T-helper 2 cell (primary cell): Measurements from ENCODE around the gene LGI4.
"Not testable (repeated sequence)": the region's sequence is repeated elsewhere in the genome, so short reads cannot be mapped to it uniquely, and the experiment has no call there.

Experiments
- DNase-seq, 5 experiments: peaks; one replicate each; pipeline versions ENCODE4 v3.0.0 to v3.0.0-alpha.2; 2012 to 2022

The LGI4 gene

DNA sequence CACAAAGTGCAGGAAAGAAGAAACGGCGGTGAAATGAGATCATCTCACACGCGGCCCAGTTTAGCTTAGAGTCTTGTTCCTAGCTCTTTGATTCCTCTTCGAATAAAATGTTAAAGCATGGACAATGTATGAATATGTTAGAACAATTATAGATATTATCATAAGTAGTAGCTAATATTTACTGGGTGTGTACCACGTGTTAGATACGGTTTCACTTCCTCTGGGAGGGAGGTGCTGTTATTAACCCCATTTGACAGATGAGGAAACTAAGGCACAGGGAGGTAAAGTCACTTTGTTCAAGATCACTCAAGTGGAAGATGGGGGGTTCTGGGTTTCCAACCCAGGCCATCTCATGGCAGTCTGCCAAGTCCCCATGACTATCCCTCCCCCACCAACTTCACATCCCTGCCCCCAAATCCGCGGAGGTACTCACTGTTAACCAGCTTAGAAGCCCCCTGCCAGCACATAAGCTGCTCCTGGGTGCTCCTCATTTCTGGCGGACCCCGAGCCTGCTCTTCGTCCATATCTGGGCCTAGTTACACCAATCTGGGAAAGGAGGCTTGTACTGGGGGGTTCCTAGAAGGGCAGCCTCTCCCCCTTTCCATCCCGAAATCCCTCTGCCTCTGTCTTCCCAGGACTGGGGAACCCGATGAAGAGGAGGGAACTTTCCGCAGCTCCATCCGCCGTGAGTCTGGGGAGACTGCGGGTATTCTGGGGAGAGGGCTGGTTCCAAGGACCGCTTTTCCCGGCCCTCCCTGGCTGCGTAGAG is 7.2 kb upstream of the LGI4 start:
- DNase-seq: peak in 1 of 5 experiments; percentile 34

DNA sequence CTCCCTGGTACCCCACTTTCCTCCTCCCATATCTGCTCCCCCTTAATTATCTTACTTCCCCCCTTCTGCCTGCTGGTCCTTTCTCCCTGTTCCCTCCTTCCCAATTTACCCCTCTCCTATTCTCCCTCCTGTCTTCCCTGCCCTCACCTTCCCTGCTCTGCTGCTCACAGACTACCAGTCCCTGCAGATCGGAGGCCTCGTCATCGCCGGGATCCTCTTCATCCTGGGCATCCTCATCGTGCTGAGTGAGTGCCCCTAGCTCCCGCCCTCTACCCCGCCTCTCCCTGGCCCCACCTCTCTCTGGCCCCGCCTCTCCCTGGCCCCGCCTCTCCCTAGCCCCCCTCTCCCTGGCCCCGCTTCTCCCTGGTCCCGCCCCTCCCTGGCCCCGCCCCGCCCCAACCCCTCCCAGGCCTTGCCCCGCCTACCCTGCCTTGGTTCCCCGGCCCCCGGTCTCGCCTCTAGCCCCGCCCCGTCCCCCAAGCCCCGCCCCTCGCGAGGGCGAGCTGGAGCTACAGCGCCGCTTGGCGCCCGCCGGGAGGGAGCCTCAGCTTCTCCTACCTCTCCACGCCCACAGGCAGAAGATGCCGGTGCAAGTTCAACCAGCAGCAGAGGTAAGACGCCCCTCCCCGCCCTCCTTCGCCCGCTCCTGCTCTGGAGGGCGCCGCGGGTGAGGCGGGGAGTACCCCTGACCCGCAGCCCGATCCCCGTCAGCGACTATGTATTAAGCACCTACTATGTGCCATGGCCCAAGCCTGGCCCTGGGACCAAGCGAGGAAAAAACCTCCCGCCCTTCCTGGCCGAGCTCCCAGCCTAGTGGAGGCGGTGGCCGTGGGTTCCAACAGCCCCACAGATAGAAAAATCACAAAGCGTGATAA is 6.3 kb upstream of the LGI4 start:
- DNase-seq: peak; percentile 88 to 97 (median 96)

DNA sequence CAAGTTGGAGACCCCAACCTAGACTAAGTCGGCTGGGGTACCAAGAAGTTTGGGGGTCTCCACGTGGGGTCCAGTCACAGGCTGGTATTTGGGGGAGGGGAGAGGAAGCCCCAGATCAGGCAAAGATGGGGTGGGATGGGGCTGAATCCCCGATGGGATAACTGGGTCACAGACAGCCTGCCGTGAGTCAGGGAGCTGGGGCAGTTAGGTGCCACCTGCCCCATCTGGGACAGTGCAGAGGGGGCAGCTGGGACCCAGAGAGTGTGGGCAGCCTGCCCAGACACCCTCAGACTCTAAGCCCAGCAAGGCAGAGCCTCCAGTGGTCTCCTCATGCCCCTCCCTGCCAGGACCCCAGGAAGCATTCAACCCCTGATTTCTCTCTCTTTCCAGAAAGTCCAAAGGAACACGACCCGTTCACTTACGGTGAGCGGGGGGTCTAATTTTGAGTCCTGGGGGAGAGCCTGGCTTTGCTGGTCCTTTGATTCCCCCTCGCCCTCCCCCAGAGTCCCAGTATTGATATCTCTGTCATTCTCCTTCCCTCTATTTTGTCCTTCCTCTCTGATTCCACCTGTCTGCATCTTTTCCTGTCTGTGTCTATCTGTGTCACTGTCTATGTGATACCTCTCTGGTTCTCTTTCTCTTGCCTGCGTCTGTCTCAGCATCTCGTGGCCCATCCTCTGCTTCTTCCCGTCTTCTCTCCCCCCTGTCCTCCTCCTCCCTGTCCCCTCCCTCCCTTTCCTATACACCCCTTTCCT is 5.5 kb upstream of the LGI4 start:
- no peak for DNase-seq

DNA sequence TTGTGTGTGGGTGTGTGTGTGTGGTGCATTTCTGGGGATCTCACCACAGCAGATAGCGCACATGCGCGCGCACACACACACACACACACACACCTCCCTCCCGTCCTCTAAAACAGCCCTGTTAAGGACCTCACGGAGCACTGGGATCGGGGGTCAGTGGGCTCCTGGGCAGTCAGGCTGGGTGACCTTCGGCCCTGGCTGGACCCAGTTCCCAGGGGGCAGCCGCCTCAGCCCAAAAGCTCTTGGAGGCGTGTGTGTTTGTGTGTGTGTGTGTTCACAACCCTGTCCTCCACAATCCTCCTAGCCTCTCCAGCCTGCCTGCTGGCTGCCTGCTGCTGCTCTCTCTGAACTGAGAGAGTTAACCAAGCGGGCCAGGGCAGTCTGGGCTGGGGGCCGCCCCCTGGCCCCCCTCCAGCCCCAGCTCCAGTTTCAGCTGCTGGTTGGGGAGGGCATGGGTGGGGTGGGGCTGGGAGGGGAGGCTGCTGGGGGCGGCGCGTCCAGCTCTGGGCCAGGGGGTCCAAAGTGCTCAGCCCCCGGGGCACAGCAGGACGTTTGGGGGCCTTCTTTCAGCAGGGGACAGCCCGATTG is 3.5 kb upstream of the LGI4 start, which contains the start of gene FXYD1:
TSS of gene FXYD1 (plus strand) at position 520 of the 588 bp plus-strand sequence. CDS start 1,256 bp downstream, outside the sequence.
- DNase-seq: no peak

DNA sequence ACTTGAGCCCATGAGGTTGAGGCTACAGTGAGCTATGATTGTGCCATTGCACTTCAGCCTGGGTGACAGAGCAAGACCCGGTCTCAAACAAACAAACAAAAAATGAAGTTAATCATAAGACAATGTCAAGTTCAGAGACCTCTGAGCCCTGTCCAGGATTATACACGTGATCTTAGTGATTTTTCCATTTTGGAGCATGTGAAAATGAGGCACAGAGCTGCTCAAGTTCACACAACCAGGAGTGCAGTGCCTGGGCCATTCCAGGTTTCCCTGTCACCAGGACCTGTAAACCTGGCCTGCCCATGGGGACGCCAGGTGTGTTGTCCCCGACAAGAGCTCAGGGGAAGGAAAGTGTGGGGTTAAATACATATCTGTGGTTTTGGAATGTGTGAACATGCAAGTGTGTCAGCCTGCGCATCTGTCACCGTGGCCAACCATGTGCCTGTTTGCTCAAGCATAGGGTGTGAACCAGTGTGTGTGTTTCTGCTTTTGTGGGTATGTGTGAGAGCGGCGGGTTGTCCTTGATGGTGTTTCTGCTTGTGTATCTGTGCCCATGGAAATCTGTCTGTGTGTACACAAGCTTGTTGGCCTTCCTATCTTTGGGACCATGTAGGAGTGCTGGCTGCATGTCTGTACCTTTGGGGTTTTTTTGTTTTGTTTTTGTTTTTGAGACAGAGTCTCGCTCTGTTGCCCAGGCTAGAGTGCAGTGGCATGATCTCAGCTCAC is 2.3 kb upstream of the LGI4 start:
- DNase-seq: no peak

DNA sequence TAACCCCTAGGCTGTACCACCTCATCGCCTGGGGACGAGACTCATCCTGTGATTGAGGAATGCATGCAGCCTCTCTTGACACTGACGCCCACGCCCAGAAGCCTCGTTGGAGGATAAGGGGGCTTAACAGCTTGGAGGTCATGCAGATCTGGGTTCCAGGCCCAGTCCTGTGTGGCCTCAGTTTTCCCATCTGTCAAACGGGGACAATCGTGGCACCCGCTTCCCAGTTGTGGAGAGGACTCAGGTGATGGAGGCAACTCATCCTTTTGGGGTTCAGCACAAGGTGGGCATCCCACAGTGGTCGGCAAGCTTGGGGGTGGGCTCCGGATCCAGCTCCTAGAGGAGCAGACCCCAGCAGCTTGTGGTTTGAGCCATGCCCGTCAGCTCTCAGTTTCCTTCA is 1.4 kb upstream of the LGI4 start:
- no peak for DNase-seq

DNA sequence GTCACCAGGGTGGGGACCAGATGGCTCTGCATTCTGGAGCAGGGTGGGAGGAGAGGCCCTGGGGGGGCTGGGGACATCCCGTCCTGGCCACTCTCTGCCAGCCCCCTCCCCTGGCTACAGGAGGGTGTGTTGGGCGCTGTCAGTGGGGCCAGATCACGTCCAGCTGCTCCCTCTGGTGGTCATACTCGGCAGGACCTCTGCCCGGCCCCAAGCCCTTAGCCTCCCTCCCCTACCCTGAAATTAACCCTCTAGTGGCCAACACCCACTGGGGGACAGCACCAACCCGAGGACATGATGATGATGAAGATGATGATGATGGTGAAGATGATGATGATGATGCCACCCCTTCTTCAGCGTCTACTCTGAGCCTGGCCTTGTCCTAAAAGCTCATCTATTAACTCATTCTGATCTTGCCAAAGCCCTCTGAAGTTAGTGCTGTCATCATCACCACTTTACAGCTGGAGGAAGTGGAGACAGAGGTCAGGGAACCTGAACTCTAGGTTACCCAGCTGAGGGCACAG is 590 bp upstream of the LGI4 start:
- peak; percentile 19 to 68 (median 44) for DNase-seq

DNA sequence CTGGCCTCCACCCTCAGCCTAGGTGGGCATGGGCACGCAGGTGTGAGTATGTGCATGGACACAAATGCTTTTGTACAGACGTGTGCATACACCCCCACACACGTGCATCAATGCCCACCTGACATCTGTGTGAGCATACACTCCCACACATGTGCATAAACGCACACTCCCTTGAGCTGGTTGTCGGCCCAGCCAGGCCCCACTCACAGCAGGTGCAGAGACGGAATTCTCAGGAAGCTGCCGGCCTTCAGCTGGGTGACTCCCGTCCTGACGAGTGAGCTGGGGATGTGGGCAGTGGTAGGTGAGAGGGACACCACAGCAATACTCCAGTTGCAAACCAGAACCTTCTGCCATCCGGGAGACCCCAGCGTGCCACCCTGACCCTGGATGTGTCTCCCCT is 1.0 kb downstream of the LGI4 start:
- DNase-seq: no peak

DNA sequence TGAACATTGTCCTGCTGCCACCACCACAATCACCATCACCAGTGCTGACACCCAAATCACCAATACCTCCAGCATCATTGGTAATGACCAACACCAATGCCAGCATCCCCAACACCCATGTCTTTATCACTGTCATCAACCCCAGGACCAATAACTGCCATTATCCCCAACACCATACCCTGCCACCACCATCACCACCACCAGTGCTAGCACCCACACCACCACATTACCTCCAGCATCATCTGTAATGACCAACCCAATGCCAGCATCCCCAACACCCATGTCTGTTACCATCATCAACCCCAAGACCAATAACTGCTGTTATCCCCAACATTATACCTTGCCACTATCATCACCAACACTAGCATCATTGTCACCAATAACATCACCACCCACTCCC is 2.6 kb downstream of the LGI4 start:
- DNase-seq: no peak

DNA sequence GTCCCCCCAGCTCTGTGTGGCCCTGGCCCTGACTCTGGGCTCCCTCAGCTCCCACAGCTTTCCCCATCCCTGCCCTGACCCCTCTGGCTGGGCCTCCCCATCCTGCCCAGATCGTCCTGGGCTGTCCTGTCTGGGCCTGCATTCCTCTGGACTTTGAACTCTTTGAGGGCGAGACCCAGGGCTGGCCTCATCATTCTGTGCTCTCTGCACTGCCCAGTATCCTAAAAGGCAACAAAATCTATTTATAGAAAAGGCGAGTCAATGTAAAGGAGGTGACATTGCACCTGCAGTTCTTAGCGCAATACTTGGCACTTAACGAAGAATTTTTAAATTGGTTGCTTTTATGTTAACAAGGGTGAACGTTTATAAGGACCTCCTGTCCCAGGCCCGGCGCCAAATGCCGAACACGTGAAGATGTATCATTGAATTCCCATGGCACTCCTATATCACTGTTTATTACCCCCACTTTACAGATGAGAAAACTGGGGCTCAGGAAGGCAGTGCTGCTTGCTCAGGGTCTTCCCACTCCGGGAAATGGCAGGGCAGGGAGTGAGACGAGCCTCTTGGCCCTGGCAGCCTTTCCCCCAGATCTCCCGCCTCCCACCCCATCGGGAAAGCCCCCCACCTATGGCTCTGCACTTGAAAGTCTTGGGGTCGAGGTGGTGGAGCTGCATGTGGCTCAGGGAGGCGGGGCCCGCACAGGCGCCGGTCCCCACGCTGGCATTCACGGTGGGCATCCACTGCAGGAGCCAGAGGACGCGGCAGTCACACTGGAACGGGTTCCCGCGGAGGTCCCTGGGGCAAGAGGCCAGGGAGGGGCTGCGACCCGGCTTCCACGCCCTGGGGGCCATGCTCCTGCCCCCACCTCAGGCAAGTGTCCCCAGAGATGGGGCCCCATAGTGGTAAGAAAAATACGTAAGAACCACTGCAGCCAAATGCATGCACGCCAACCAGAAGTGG is 3.8 kb downstream of the LGI4 start:
- no peak for DNase-seq

DNA sequence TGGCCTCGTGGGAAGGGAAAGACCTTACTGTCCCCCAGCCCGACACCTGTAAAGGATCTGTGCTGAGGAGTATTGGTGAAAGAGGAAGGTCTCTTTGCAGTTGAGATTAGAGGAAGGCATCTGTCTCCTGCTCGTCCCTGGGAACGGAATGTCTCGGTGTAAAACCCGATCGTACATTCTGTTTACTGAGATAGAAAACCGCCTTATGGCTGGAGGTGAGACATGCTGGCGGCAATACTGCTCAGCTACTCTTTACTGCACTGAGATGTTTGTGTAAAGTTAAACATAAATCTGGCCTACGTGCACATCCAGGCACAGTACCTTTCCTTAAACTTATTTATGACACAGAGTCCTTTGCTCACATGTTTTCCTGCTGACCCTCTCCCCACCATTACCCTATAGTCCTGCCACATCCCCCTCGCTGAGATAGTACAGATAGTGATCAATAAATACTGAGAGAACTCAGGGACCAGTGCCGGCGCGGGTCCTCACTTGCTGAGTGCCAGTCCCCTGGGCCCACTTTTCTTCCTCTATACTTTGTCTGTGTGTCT is 5.1 kb downstream of the LGI4 start:
- DNase-seq: not testable (repeated sequence)

DNA sequence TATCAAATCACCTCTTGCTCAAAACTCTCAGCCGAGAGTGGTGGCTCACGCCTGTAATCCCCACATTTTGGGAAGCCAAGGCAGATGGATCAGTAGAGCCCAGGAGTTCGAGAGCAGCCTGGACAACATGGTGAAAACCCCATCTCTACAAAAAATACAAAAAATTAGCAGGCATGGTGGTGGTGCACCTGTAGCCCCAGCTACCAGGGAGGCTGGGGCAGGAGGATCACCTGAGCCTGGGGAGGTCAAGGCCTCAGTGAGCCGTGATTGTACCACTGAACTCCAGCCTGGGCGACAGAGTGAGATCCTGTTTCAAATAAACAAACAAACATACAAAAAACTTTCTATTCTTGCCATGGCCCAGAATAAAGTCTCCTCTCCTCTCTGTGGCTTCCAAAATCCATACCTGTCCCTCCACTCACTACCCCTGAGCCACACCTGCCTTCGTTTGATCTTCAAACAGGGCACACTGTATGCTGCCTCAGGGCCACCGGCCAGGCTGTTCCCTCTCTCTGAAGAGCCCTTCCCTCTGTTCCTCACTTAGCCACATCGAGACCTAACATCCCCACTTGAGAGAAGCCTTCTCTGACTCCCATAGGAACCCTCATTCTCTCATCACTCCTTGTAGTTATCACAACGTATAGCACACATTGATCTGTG is 6.3 kb downstream of the LGI4 start:
- no peak for DNase-seq

DNA sequence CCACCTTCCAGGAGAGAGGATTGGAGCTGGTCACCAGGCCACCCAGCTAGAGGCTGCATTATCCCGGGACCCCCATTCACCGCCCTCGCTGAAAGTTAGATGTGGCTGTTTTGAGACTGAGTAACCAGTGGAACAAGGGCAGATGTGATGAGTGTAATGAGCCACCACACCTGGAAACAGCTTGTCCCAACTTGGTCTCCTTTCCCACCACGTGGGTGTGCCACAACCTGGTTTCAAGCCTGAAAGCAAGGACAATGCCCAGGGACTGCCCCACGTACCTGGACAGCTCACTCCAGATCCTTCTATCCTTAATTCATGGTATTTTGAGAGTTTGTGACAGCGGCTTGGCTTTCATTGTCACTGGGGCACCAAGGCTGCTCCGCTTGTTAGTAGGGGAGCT is 7.0 kb downstream of the LGI4 start:
- no peak for DNase-seq

DNA sequence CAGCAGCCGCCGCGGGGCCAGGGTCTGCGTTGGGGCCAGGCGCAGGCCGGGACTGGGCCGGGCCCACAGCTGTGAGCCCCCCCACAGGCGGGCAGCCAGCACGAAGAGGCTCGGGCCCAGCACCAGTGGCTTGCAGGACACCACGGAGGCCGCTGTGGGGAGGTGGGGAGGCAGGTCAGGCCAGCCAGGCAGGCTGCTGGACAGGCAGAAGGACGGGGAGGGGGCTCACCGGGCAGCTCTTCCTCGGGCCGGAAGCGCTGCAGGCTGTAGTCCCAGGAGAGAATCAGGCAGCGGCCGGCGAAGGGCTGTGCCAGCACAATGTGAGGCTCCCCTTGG is 8.3 kb downstream of the LGI4 start:
- no peak for DNase-seq

DNA sequence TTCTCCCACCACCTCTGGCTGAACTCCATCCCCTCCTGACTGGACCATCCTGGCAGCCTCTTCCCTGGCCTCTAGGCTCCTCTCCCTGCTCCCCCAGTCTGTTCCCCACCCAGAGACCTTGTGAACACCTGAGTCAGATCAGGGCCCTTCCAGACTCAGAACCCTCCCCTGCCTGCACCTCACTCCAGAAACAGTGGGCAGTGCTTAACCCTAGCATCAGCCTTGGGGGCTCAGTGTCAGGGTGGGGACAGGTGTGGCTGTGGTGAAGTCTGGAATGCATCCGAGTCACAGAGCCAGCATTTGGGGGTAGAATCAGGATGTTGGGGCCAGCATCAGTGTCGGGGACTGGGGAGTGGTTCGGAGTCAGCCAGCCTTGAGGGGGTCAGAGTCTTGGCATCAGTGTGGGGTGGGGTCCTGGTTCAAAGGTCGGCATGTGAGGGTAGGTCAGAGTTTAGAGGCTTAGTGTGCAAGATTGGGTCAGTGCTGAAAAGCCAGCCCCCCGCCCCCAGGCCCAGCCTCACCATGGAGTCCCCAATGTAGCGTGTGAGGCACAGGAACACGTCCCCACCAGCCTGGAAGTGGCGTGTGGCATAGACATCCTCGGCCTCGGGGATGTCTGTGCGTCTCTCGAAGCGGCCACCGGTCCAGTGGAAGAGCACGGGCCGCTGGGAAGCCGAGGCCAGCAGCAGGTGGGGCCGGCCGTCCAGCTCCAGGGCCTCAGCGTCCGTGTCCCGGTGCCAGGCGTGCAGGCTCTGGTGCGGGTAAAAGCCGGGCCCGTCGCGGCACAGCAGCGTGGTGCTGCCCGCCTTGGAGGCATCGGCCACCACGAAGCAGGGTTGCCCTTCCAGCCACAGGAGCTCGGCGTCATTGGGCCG is 8.9 kb downstream of the LGI4 start:
- no peak for DNase-seq

DNA sequence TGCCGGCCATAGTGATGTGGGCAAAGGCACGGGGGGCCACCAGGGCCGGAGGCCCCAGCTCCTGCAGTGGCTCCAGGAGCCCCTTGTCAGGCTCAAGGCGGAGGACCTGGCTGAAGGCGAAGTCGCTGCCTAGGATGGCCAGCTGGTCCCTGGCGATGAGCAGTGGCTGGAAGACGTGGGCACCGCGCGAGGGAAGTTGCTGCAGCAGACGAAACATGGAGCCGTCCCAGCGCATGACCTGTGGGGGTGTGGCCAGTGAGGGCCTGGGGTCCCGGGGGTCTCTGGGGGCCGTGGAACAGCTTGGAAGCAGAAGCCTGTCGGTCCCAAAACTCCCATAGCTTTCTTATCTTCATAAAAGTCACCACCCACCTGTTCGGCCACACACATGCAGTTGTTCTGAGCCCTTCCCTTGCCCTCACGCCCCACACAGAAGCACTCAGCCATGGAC is 9.6 kb downstream of the LGI4 start:
- no peak for DNase-seq

DNA sequence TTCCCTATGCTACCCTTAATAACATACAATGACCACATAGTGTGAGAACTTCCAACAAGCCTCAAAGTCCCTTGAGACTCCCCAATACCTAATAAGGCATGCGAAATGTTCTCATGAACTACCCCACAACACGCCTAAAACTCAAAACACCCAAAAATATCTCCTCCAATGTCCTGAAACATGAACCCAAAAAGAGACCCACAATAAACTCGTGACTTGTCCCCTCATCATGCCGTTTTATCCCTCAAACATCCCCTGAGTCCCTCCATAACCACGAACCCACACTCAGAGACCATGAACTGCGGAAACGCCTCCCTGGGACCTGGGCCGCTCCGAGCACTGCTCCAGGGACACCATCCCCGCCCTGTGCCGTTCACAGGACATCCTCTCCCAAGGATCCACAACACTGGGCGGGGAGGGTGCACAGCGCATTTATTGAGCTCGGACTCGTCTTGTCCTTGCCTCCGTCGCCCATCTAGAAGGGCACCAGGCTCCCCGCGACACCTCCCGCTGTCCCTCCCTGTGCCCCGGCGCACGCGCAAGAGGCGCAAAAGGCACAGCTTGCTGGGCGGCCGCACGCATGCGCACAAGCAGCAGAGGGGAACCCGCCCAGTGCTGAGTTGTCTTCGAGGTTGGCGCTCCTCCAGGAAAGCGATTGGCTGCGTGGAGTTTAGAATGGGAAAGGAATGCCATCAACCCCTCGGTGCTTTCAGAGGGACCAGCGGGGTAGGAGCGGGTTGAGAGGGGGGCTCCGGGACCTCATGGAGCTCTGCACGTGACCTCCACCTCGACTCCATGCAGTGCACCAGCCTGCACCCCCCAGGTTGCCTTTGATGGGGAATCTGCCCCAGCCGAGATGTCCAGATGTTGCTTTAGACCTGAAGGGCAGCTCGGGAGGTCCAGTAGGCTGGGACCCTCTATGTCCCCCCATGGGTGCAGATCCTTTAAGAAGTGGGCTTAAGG is 10.5 kb downstream of the LGI4 start:
- DNase-seq: peak; percentile 70 to 89 (median 72)
